Measurements from ENCODE around the gene ERAP2.

- TF ChIP-seq CTCF (IDR thresholded peaks at IDR 0.05): peak in 1 of 7 experiments; percentile 16
- peak; percentile 25 to 85 (median 75) for TF ChIP-seq POLR2AphosphoS5 (IDR thresholded peaks at IDR 0.05)
- peak in 1 of 4 donors; percentile 74 for TF ChIP-seq POLR2A (IDR thresholded peaks at IDR 0.05)
- no peak for TF ChIP-seq EP300 (IDR thresholded peaks at IDR 0.05)
Observed at GRCh38 chr5:96934708-96935558, 58.6 kb downstream of the ERAP2 start.
